Ascending aorta (tissue), 2 donors: ENCODE data around the gene ZDHHC17. TPM values are rescaled to one million over a fixed set of nuclear protein-coding genes. Genes with fewer than 3 reads are reported as not detected.

Experiments used
- DNase-seq, 2 donors: peaks; one replicate each; pipeline ENCODE4 v3.0.0-alpha.2; 2019; ENCODE audit warnings: low spot score in 2 of 2
- H3K27ac ChIP-seq, 2 donors: fragments of 200-600 bp; sonication (generic); one replicate each; pipeline ENCODE4 v1.5.1; 2016 to 2017; ENCODE audit warnings: mild to moderate bottlenecking in 1 of 2
- H3K27me3 ChIP-seq: fragments of 200-600 bp; sonication (generic); one replicate; pipeline ENCODE4 v1.5.1; 2017
- H3K36me3 ChIP-seq, 2 donors: fragments of 200-600 bp; sonication (generic); one replicate each; pipeline ENCODE4 v1.5.1; 2016
- H3K4me1 ChIP-seq, 2 donors: fragments of 200-600 bp; sonication (generic); one replicate each; pipeline ENCODE4 v1.5.1; 2016 to 2017; ENCODE audit warnings: mild to moderate bottlenecking in 1 of 2
- H3K4me3 ChIP-seq, 2 donors: fragments of 200-600 bp; sonication (generic); one replicate each; pipeline ENCODE4 v1.5.1; 2016 to 2017; ENCODE audit warnings: mild to moderate bottlenecking in 1 of 2
- H3K9me3 ChIP-seq, 2 donors: fragments of 200-600 bp; sonication (generic); one replicate each; pipeline ENCODE4 v1.5.1; 2016
- intact Hi-C: fragments of 100-400 bp; cut with DNase I; formaldehyde crosslinking; loops from one replicate; pipeline ENCODE4 v1.15.1; 2023
- total RNA-seq: library from RNA; depleted of rRNA; stranded (reverse); fragments of >200 nt; gene quantifications from one replicate; pipeline ENCODE4 v1.1.0, GENCODE V29; 2016
- TF ChIP-seq, protein P1 (sequence below), 3 experiments: fragments of 200-600 bp in 2 of 3; fragments of 450-650 bp in 1 of 3; sonication (generic) in 2 of 3; IDR thresholded peaks; one replicate each; pipeline ENCODE4 v1.5.1; 2016 to 2019; ENCODE audit warnings: antibody characterized with exemption in 3 of 3, mild to moderate bottlenecking in 1 of 3, moderate library complexity in 1 of 3

ZDHHC17 gene
- total RNA-seq, 1 donor from 2014 or later: 24.3 TPM

DNA sequence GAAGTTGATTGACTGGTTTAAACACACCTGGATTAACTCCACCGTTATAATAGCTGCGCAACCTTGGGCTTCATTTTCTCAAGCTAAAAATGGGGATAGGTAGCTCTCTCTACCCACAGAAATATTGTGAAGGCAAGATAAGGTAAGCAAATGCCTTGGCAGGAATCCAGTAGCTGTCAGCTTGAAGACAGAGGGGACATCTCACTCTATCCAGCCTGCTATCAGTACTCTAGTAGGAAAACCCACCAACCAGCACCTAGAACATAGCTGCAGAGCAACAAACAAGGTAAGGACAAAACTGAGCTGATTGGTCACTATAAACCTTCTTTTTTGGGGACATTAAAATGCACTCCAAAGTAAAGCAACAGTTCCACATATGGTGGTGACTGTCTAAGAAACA lies 107.2 kb downstream of the ZDHHC17 start:
- TF ChIP-seq, protein P1, sequence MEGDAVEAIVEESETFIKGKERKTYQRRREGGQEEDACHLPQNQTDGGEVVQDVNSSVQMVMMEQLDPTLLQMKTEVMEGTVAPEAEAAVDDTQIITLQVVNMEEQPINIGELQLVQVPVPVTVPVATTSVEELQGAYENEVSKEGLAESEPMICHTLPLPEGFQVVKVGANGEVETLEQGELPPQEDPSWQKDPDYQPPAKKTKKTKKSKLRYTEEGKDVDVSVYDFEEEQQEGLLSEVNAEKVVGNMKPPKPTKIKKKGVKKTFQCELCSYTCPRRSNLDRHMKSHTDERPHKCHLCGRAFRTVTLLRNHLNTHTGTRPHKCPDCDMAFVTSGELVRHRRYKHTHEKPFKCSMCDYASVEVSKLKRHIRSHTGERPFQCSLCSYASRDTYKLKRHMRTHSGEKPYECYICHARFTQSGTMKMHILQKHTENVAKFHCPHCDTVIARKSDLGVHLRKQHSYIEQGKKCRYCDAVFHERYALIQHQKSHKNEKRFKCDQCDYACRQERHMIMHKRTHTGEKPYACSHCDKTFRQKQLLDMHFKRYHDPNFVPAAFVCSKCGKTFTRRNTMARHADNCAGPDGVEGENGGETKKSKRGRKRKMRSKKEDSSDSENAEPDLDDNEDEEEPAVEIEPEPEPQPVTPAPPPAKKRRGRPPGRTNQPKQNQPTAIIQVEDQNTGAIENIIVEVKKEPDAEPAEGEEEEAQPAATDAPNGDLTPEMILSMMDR (IDR thresholded peaks at IDR 0.05): no peak
- Histone ChIP-seq H3K4me1 (peaks cover 0 to 25% of the 10 kb centered on the region in 2 donors), H3K27me3 (no peaks in the 10 kb centered on the region), H3K9me3 (no peaks in the 10 kb centered on the region), H3K4me3 (no peak overlapping the region), H3K36me3 (no peaks in the 10 kb centered on the region), H3K27ac (peak overlapping the region in 1 of 2 donors; percentile 31)
- intact Hi-C loops: no loop called here
- DNase-seq: no peak

DNA sequence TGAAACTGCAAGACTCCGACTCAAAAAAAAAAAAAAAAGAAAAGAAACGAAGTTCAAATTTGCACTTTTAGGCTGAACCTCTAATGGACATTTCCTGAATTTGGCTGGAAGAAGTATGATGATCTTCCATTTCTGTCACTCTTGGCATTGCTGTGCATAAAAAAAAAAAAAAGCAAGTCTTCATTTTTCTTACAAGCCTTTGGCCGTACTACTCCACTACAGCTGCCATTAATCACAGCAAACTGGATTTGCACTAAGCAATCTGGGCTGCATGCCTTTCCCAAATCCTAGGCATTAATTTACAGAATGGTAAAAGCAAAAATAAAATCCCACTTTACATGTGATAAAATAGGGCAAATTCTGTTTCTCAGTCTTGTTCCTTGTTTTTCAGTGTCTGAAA lies 107.8 kb downstream of the ZDHHC17 start:
- TF ChIP-seq, protein P1 (IDR thresholded peaks at IDR 0.05): no peak
- Histone ChIP-seq H3K36me3 (no peaks in the 10 kb centered on the region), H3K4me1 (peaks cover 0 to 22% of the 10 kb centered on the region in 2 donors), H3K27ac (peak overlapping the region in 1 of 2 donors; percentile 31), H3K9me3 (no peaks in the 10 kb centered on the region), H3K27me3 (no peaks in the 10 kb centered on the region), H3K4me3 (peak overlapping the region in 1 of 2 donors; percentile 35)
- no peak for DNase-seq
- intact Hi-C loops: no loop called here

DNA sequence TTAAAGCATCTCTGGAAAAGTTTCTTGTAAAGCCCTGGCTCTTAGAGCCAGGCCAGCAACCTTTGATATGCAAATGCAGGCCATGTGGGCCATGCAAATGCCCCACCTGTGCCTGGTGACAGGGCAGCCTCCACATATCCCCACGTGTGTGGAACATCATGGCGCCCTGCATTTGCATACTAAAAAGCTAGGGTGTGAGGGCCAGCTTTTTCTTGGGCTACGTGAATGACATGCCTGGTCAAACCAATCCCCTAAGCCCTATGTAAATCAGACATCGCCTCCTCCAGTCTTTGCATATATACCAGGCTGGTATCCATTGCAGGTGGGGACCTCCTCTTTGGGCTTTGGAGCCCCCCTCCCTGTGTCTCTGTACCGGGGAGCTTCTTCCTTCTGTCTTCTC lies 108.5 kb downstream of the ZDHHC17 start:
- Histone ChIP-seq H3K36me3 (no peaks in the 10 kb centered on the region), H3K27me3 (no peaks in the 10 kb centered on the region), H3K9me3 (no peaks in the 10 kb centered on the region), H3K4me3 (no peak overlapping the region), H3K27ac (peak overlapping the region in 1 of 2 donors; percentile 31), H3K4me1 (peaks cover 0 to 21% of the 10 kb centered on the region in 2 donors)
- TF ChIP-seq, protein P1 (IDR thresholded peaks at IDR 0.05): no peak
- DNase-seq: no peak
- intact Hi-C loops: no loop called here

DNA sequence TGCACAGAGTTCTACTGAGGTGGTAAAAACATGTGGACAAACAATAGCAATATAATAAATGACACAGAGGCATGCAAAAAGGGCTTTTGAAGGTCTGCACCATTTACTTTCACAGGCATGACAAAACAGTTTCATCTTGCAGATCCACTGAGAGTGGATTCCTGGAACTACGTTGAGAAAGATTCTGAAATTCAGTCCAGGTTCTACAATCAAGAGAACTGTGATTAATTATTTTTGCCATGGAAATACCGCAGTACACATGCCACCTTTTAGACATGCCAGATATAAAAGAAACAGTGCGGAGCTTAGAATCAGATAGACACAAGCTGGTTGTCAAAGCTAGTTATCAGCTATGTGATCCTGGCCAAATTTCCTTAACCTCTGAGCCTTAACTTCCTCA lies 110.1 kb downstream of the ZDHHC17 start:
- TF ChIP-seq, protein P1 (IDR thresholded peaks at IDR 0.05): no peak
- Histone ChIP-seq H3K27me3 (no peaks in the 10 kb centered on the region), H3K9me3 (no peaks in the 10 kb centered on the region), H3K27ac (peak overlapping the region; percentile 45 to 49), H3K36me3 (no peaks in the 10 kb centered on the region), H3K4me1 (peaks cover 0 to 21% of the 10 kb centered on the region in 2 donors), H3K4me3 (no peak overlapping the region)
- DNase-seq: no peak
- intact Hi-C loops: no loop called here

DNA sequence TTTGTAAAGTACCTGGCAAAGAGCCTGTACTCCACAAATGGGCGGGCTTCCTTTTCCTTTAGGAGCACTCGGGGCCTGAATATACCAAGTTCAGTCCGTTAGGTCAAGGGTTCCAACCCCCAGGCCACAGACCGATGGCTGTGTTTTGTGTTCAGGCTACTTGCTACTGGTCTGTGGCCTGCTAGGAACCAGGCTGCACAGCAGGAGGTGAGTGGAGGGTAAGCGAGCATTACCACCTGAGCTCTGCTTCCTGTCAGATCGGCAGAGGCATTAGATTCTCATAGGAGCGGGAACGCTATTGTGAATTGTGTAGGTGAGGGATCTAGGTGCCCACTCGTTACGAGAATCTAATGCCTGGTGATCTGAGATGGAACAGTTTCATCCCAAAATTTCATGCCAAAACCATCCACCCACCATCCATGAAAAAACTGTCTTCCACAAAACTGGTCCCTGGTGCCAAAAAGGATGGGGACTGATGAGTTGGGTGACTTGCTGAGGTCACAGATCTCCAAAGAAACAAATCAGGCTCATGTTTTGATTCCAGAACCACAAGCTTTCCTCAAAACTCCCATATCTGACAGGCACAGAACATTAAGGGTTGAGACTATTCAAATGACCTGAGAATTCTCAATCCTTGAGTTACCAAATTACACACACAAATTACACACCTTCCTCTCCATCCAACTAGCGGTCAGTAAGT lies 110.7 kb downstream of the ZDHHC17 start:
- intact Hi-C loops: no loop called here
- TF ChIP-seq, protein P1 (IDR thresholded peaks at IDR 0.05): no peak
- H3K27ac ChIP-seq: peak overlapping the region; percentile 45 to 49
- no peaks in the 10 kb centered on the region for H3K9me3 ChIP-seq
- no peaks in the 10 kb centered on the region for H3K27me3 ChIP-seq
- H3K4me1 ChIP-seq: peaks cover 0 to 21% of the 10 kb centered on the region in 2 donors
- no peak overlapping the region for H3K4me3 ChIP-seq
- no peak for DNase-seq
- no peaks in the 10 kb centered on the region for H3K36me3 ChIP-seq
